HepG2 (cell line): ENCODE results near the gene TMEM167B. TPM values are rescaled to one million over a fixed set of nuclear protein-coding genes. Genes with fewer than 3 reads are reported as not detected.

ENCODE experiments used
- CCDC6 ChIP-seq: sonication (generic); formaldehyde crosslinking; IDR thresholded peaks from 2 replicates; pipeline ENCODE4 v1.8.1; 2022; ENCODE audit warnings: mild to moderate bottlenecking, missing genetic modification reagents, moderate library complexity
- HCFC1 ChIP-seq: fragments of 150-350 bp; IDR thresholded peaks from 2 replicates; pipeline ENCODE4 v1.6.1; 2014; ENCODE audit warnings: low read depth, low read length
- KAT8 ChIP-seq: IDR thresholded peaks from 2 replicates; pipeline ENCODE4 v1.6.1; 2016; ENCODE audit warnings: missing genetic modification reagents, missing compliant biosample characterization
- KDM1A ChIP-seq: IDR thresholded peaks from 2 replicates; pipeline ENCODE4 v1.6.1; 2016; ENCODE audit warnings: missing compliant biosample characterization
- MYC ChIP-seq: sonication (generic); formaldehyde crosslinking; IDR thresholded peaks from 2 replicates; pipeline ENCODE4 v1.9.0; 2021; ENCODE audit warnings: missing genetic modification reagents, borderline replicate concordance
- RBFOX2 ChIP-seq: fragments of 200-400 bp; formaldehyde crosslinking; IDR thresholded peaks from 2 replicates; pipeline ENCODE4 v1.6.1; 2017; ENCODE audit warnings: low read depth, mild to moderate bottlenecking, low read length
- RNF2 ChIP-seq: fragments of 450-650 bp; conservative IDR thresholded peaks from 2 replicates; pipeline ENCODE4 v1.6.1; 2016; ENCODE audit warnings: low read depth
- SATB2 ChIP-seq: sonication (generic); formaldehyde crosslinking; IDR thresholded peaks from 2 replicates; pipeline ENCODE4 v1.5.0; 2020; ENCODE audit warnings: missing genetic modification reagents
- SOX5 ChIP-seq: IDR thresholded peaks from 2 replicates; pipeline ENCODE4 v1.6.1; 2016; ENCODE audit warnings: borderline replicate concordance
- TCF7L2 ChIP-seq: IDR thresholded peaks from 2 replicates; pipeline ENCODE4 v1.6.1; 2011; ENCODE audit warnings: mild to moderate bottlenecking, low read depth, low read length, moderate library complexity
- TP53 ChIP-seq: sonication (generic); formaldehyde crosslinking; conservative IDR thresholded peaks from 2 replicates; pipeline ENCODE4 v1.4.0; 2020; ENCODE audit warnings: missing genetic modification reagents
- YEATS2 ChIP-seq: sonication (generic); formaldehyde crosslinking; IDR thresholded peaks from 2 replicates; pipeline ENCODE4 v1.4.0; 2020; ENCODE audit warnings: missing genetic modification reagents, borderline replicate concordance
- ZNF10 ChIP-seq: sonication (generic); formaldehyde crosslinking; IDR thresholded peaks from 2 replicates; pipeline ENCODE4 v1.4.0; 2020; ENCODE audit warnings: mild to moderate bottlenecking, low read depth, missing genetic modification reagents, borderline replicate concordance
- ZNF253 ChIP-seq: sonication (generic); formaldehyde crosslinking; IDR thresholded peaks from 2 replicates; pipeline ENCODE4 v1.8.0; 2022; ENCODE audit warnings: mild to moderate bottlenecking, missing genetic modification reagents, borderline replicate concordance
- ZNF577 ChIP-seq: sonication (generic); formaldehyde crosslinking; IDR thresholded peaks from 2 replicates; pipeline ENCODE4 v1.4.0; 2020; ENCODE audit warnings: mild to moderate bottlenecking, low read depth, missing genetic modification reagents, borderline replicate concordance
- ZNF703 ChIP-seq: sonication (generic); formaldehyde crosslinking; IDR thresholded peaks from 2 replicates; pipeline ENCODE4 v1.5.1; 2020; ENCODE audit warnings: missing genetic modification reagents, mild to moderate bottlenecking, moderate library complexity, borderline replicate concordance
- ZNF775 ChIP-seq: sonication (generic); formaldehyde crosslinking; IDR thresholded peaks from 2 replicates; pipeline ENCODE4 v1.4.0; 2020; ENCODE audit warnings: missing genetic modification reagents, mild to moderate bottlenecking, moderate library complexity, borderline replicate concordance
- ZSCAN9 ChIP-seq: IDR thresholded peaks from 2 replicates; pipeline ENCODE4 v1.6.1; 2016; ENCODE audit warnings: borderline replicate concordance
- polyA plus RNA-seq, 8 experiments: library from polyadenylated mRNA; depleted of rRNA in 3 of 8; stranded (reverse) in 7 of 8; unstranded in 1 of 8; fragments of >200 nt; fragmentation: Illumina TruSeq in 4 of 8; extraction: Trizol in 4 of 8; gene quantifications; 2 replicates each; pipeline versions ENCODE4 v1.2.1 to v1.2.3, GENCODE V29; 2011 to 2016; ENCODE audit warnings: low read depth in 4 of 8, missing spikeins in 1 of 8, mixed read lengths in 1 of 8; ENCODE audit not compliant: insufficient read depth in 1 of 8
- total RNA-seq, 5 experiments: library from RNA; depleted of rRNA; stranded (reverse); fragments of >200 nt; fragmentation: Illumina TruSeq; extraction: Trizol; gene quantifications; 2 replicates each; pipeline ENCODE4 v1.2.3, GENCODE V29; 2016; ENCODE audit warnings: low read depth in 1 of 5
- TF ChIP-seq, protein P1 (sequence below): sonication (generic); formaldehyde crosslinking; IDR thresholded peaks from 2 replicates; pipeline ENCODE4 v1.4.0; 2020; ENCODE audit warnings: missing genetic modification reagents
- TF ChIP-seq, protein P2 (sequence below): sonication (generic); formaldehyde crosslinking; IDR thresholded peaks from 2 replicates; pipeline ENCODE4 v1.8.0; 2022; ENCODE audit warnings: mild to moderate bottlenecking, missing genetic modification reagents, moderate library complexity
- TF ChIP-seq, protein P3 (sequence below): IDR thresholded peaks from 2 replicates; pipeline ENCODE4 v1.6.1; 2016
- TF ChIP-seq, protein P4 (sequence below): sonication (generic); formaldehyde crosslinking; IDR thresholded peaks from 2 replicates; pipeline ENCODE4 v1.5.0; 2020; ENCODE audit warnings: mild to moderate bottlenecking, missing genetic modification reagents
- TF ChIP-seq, protein P5 (sequence below): sonication (generic); formaldehyde crosslinking; IDR thresholded peaks from 2 replicates; pipeline ENCODE4 v1.9.0; 2021; ENCODE audit warnings: missing genetic modification reagents, mild to moderate bottlenecking, borderline replicate concordance

TMEM167B gene
- total and polyA plus RNA-seq, 2 of the 13 experiments (the other 11 are each of a cell fraction or from before 2014, with no cell fraction given), result 9.5 to 22.4 TPM

- TF ChIP-seq ZNF253 (CRISPR knock-in tag) (peak; percentile 94), TP53 (CRISPR knock-in tag) (no peak), ZNF703 (no peak), KAT8 (CRISPR knock-in tag) (peak; percentile 93), HCFC1 (peak; percentile 60; the same call in 1 of the 2 replicates), YEATS2 (CRISPR knock-in tag) (peak; percentile 96; the same call in 1 of the 2 replicates), TCF7L2 (no peak), SATB2 (CRISPR knock-in tag) (peak; percentile 64; the same call in 1 of the 2 replicates), RNF2 (peak; percentile 94; the same call in 1 of the 2 replicates), ZNF775 (CRISPR knock-in tag) (no peak), CCDC6 (CRISPR knock-in tag) (peak; percentile 95), ZNF10 (no peak), SOX5 (CRISPR knock-in tag) (peak; percentile 45; the same call in 1 of the 2 replicates), RBFOX2 (peak; percentile 100), ZSCAN9 (CRISPR knock-in tag) (peak; percentile 86), KDM1A (CRISPR knock-in tag) (peak; percentile 14; the same call in 1 of the 2 replicates), ZNF577 (CRISPR knock-in tag) (no peak), MYC (CRISPR knock-in tag) (peak; percentile 96)
- TF ChIP-seq, protein P1, sequence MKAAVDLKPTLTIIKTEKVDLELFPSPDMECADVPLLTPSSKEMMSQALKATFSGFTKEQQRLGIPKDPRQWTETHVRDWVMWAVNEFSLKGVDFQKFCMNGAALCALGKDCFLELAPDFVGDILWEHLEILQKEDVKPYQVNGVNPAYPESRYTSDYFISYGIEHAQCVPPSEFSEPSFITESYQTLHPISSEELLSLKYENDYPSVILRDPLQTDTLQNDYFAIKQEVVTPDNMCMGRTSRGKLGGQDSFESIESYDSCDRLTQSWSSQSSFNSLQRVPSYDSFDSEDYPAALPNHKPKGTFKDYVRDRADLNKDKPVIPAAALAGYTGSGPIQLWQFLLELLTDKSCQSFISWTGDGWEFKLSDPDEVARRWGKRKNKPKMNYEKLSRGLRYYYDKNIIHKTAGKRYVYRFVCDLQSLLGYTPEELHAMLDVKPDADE (CRISPR knock-in tag), result no peak; the same call in 1 of the 2 replicates
- TF ChIP-seq, protein P2, sequence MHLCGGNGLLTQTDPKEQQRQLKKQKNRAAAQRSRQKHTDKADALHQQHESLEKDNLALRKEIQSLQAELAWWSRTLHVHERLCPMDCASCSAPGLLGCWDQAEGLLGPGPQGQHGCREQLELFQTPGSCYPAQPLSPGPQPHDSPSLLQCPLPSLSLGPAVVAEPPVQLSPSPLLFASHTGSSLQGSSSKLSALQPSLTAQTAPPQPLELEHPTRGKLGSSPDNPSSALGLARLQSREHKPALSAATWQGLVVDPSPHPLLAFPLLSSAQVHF, result peak; percentile 86
- TF ChIP-seq, protein P3, sequence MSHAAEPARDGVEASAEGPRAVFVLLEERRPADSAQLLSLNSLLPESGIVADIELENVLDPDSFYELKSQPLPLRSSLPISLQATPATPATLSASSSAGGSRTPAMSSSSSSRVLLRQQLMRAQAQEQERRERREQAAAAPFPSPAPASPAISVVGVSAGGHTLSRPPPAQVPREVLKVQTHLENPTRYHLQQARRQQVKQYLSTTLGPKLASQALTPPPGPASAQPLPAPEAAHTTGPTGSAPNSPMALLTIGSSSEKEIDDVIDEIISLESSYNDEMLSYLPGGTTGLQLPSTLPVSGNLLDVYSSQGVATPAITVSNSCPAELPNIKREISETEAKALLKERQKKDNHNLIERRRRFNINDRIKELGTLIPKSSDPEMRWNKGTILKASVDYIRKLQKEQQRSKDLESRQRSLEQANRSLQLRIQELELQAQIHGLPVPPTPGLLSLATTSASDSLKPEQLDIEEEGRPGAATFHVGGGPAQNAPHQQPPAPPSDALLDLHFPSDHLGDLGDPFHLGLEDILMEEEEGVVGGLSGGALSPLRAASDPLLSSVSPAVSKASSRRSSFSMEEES, result peak; percentile 77
- TF ChIP-seq, protein P4, sequence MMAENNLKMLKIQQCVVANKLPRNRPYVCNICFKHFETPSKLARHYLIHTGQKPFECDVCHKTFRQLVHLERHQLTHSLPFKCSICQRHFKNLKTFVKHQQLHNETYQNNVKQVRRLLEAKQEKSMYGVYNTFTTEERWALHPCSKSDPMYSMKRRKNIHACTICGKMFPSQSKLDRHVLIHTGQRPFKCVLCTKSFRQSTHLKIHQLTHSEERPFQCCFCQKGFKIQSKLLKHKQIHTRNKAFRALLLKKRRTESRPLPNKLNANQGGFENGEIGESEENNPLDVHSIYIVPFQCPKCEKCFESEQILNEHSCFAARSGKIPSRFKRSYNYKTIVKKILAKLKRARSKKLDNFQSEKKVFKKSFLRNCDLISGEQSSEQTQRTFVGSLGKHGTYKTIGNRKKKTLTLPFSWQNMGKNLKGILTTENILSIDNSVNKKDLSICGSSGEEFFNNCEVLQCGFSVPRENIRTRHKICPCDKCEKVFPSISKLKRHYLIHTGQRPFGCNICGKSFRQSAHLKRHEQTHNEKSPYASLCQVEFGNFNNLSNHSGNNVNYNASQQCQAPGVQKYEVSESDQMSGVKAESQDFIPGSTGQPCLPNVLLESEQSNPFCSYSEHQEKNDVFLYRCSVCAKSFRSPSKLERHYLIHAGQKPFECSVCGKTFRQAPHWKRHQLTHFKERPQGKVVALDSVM (CRISPR knock-in tag), result peak; percentile 74
- TF ChIP-seq, protein P5, sequence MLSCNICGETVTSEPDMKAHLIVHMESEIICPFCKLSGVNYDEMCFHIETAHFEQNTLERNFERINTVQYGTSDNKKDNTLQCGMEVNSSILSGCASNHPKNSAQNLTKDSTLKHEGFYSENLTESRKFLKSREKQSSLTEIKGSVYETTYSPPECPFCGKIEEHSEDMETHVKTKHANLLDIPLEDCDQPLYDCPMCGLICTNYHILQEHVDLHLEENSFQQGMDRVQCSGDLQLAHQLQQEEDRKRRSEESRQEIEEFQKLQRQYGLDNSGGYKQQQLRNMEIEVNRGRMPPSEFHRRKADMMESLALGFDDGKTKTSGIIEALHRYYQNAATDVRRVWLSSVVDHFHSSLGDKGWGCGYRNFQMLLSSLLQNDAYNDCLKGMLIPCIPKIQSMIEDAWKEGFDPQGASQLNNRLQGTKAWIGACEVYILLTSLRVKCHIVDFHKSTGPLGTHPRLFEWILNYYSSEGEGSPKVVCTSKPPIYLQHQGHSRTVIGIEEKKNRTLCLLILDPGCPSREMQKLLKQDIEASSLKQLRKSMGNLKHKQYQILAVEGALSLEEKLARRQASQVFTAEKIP, result no peak
These were observed 9.6 kb downstream of the TMEM167B start (continued) for GRCh38 chr1:109099938-109100773.
